H1 (cell line): ENCODE results near the gene FAM181A. TPM values are rescaled to one million over a fixed set of nuclear protein-coding genes. Genes with fewer than 3 reads are reported as not detected.

Source experiments
- CTCF ChIA-PET: fragments of 300-600 bp; sonication (Branson Sonifier 250); formaldehyde crosslinking; loops from one replicate; lab custom pipeline; 2021; ENCODE audit not compliant: partially characterized antibody; lab: Charles Lee
- POLR2A ChIA-PET: fragments of 300-600 bp; sonication (Branson Sonifier 250); formaldehyde crosslinking; loops from one replicate; lab custom pipeline; 2021; ENCODE audit warnings: inconsistent platforms; ENCODE audit not compliant: partially characterized antibody; lab: Charles Lee
- DNase-seq, 2 experiments: peaks; one replicate each; pipeline versions ENCODE4 v3.0.0 to v3.0.0-alpha.2; 2010 to 2022; ENCODE audit warnings: low spot score in 2 of 2, low read depth in 1 of 2, mixed read lengths in 1 of 2
- FAIRE-seq: peaks from 2 replicates; lab custom pipeline; 2011; peaks lifted over from hg19 to GRCh38; lab: Jason Lieb, UNC
- H2AFZ ChIP-seq: 2 replicates; pipeline ENCODE4 v1.8.1; 2012; ENCODE audit warnings: low read length, inconsistent platforms
- H2AK5ac ChIP-seq: 2 replicates; pipeline ENCODE4 v1.6.1; 2013; ENCODE audit warnings: low read depth, low read length
- H2BK120ac ChIP-seq: replicated peaks from 2 replicates; pipeline ENCODE3; 2013; ENCODE audit warnings: low read depth, low read length, inconsistent platforms
- H2BK12ac ChIP-seq: 2 replicates; pipeline ENCODE4 v1.6.1; 2013; ENCODE audit warnings: low read depth, low read length
- H2BK15ac ChIP-seq: 2 replicates; pipeline ENCODE4 v1.6.1; 2013; ENCODE audit warnings: low read length
- H2BK20ac ChIP-seq: 2 replicates; pipeline ENCODE4 v1.6.1; 2013; ENCODE audit warnings: low read length
- H2BK5ac ChIP-seq: 2 replicates; pipeline ENCODE4 v1.6.1; 2013; ENCODE audit warnings: low read depth, low read length
- H3K14ac ChIP-seq: 2 replicates; pipeline ENCODE4 v1.6.1; 2013; ENCODE audit warnings: inconsistent platforms; ENCODE audit not compliant: insufficient read length
- H3K18ac ChIP-seq: 2 replicates; pipeline ENCODE4 v1.6.1; 2013; ENCODE audit warnings: low read length; ENCODE audit errors: extremely low read depth
- H3K23ac ChIP-seq: 2 replicates; pipeline ENCODE4 v1.6.1; 2013; ENCODE audit warnings: inconsistent platforms; ENCODE audit not compliant: insufficient read length
- H3K23me2 ChIP-seq: 2 replicates; pipeline ENCODE4 v1.6.1; 2013; ENCODE audit warnings: low read depth, low read length
- H3K27ac ChIP-seq: 2 replicates; pipeline ENCODE4 v1.6.1; 2011; ENCODE audit warnings: low read depth, low read length, inconsistent platforms
- H3K27me3 ChIP-seq, 4 experiments: replicated peaks in 1 of 4; 1 replicate in 1 of 4; 2 replicates in 3 of 4; pipeline versions ENCODE4 v1.6.1 to v1.8.1; 2011 to 2013; ENCODE audit warnings: low read length in 3 of 4, mild to moderate bottlenecking in 3 of 4, inconsistent platforms in 2 of 4, mixed read lengths in 2 of 4, moderate library complexity in 1 of 4; ENCODE audit not compliant: control insufficient read depth in 3 of 4, insufficient read depth in 3 of 4; ENCODE audit errors: extremely low read depth in 1 of 4
- H3K36me3 ChIP-seq, 4 experiments: 2 replicates each; pipeline versions ENCODE4 v1.6.1 to v1.8.1; 2011 to 2013; ENCODE audit warnings: mild to moderate bottlenecking in 4 of 4, low read length in 3 of 4, moderate library complexity in 2 of 4, control low read depth in 1 of 4, inconsistent platforms in 1 of 4; ENCODE audit not compliant: insufficient read depth in 4 of 4, control insufficient read depth in 2 of 4
- H3K4ac ChIP-seq: replicated peaks from 2 replicates; pipeline ENCODE3; 2013; ENCODE audit warnings: low read length, low read depth, mixed read lengths, inconsistent platforms; ENCODE audit not compliant: insufficient read length
- H3K4me1 ChIP-seq, 4 experiments: replicated peaks in 1 of 4; 1 replicate in 1 of 4; 2 replicates in 3 of 4; pipeline versions ENCODE4 v1.6.1 to v1.8.1; 2011 to 2013; ENCODE audit warnings: low read length in 3 of 4, inconsistent platforms in 2 of 4, mixed read lengths in 1 of 4; ENCODE audit not compliant: insufficient read depth in 4 of 4, control insufficient read depth in 3 of 4
- H3K4me2 ChIP-seq, 2 experiments: 2 replicates each; pipeline versions ENCODE4 v1.6.1 to v1.8.1; 2011 to 2013; ENCODE audit warnings: low read depth in 2 of 2, low read length in 2 of 2, control low read depth in 1 of 2, inconsistent platforms in 1 of 2, mild to moderate bottlenecking in 1 of 2; ENCODE audit not compliant: insufficient read depth in 1 of 2
- H3K4me3 ChIP-seq, 4 experiments: fragments of 200-600, 300-600 bp in 1 of 4; sonication (generic), shearing (Covaris generic), sonication (Bioruptor Twin) in 1 of 4; 2 replicates each; pipeline versions ENCODE4 v1.5.1 to v1.8.1; 2011 to 2016; ENCODE audit warnings: low read length in 4 of 4, low read depth in 3 of 4, control low read depth in 2 of 4, inconsistent platforms in 2 of 4, mild to moderate bottlenecking in 2 of 4, mixed read lengths in 1 of 4, moderate library complexity in 1 of 4; ENCODE audit not compliant: insufficient read depth in 2 of 4; ENCODE audit errors: extremely low read depth in 1 of 4
- H3K56ac ChIP-seq: replicated peaks from 2 replicates; pipeline ENCODE3; 2013; ENCODE audit warnings: low read depth, mild to moderate bottlenecking, mixed read lengths, low read length, inconsistent platforms; ENCODE audit not compliant: insufficient read length
- H3K79me1 ChIP-seq: 2 replicates; pipeline ENCODE4 v1.6.1; 2013; ENCODE audit warnings: low read depth, low read length, control low read depth
- H3K79me2 ChIP-seq, 2 experiments: 2 replicates each; pipeline versions ENCODE4 v1.6.1 to v1.8.1; 2012 to 2013; ENCODE audit warnings: low read length in 2 of 2, mild to moderate bottlenecking in 2 of 2, inconsistent platforms in 1 of 2; ENCODE audit not compliant: insufficient read depth in 2 of 2, control insufficient read depth in 1 of 2
- H3K9ac ChIP-seq, 4 experiments: replicated peaks in 1 of 4; 1 replicate in 1 of 4; 2 replicates in 3 of 4; pipeline versions ENCODE4 v1.6.1 to v1.8.1; 2011 to 2013; ENCODE audit warnings: low read depth in 3 of 4, low read length in 3 of 4, control low read depth in 2 of 4, mild to moderate bottlenecking in 2 of 4, moderate library complexity in 2 of 4, inconsistent platforms in 1 of 4; ENCODE audit errors: extremely low read depth in 1 of 4
- H3K9me3 ChIP-seq, 2 experiments: 2 replicates each; pipeline versions ENCODE4 v1.6.1 to v1.8.1; 2012 to 2013; ENCODE audit warnings: mild to moderate bottlenecking in 2 of 2, moderate library complexity in 2 of 2, control low read depth in 1 of 2, inconsistent platforms in 1 of 2, low read depth in 1 of 2, low read length in 1 of 2, mixed read lengths in 1 of 2; ENCODE audit not compliant: insufficient read depth in 2 of 2
- H4K20me1 ChIP-seq, 2 experiments: replicated peaks in 1 of 2; 2 replicates each; pipeline versions ENCODE3 to v1.8.1; 2011 to 2013; ENCODE audit warnings: inconsistent platforms in 2 of 2, low read length in 2 of 2, mild to moderate bottlenecking in 1 of 2; ENCODE audit not compliant: insufficient read depth in 2 of 2, control insufficient read depth in 1 of 2
- H4K5ac ChIP-seq: 2 replicates; pipeline ENCODE4 v1.6.1; 2013; ENCODE audit warnings: low read length, low read depth, mixed read lengths, inconsistent platforms; ENCODE audit not compliant: insufficient read length
- H4K8ac ChIP-seq: 2 replicates; pipeline ENCODE4 v1.8.0; 2013; ENCODE audit warnings: mild to moderate bottlenecking, moderate library complexity, low read length, inconsistent platforms; ENCODE audit not compliant: insufficient read depth; ENCODE audit errors: extremely low read depth
- H4K91ac ChIP-seq: replicated peaks from 2 replicates; pipeline ENCODE3; 2013; ENCODE audit warnings: low read length, mixed read lengths, inconsistent platforms; ENCODE audit not compliant: insufficient read length
- ASH2L ChIP-seq: fragments of 200-600, 300-600 bp; sonication (generic); IDR thresholded peaks from one replicate; pipeline ENCODE4 v1.7.1; 2017; ENCODE audit warnings: low read length
- ATF2 ChIP-seq: IDR thresholded peaks from 2 replicates; pipeline ENCODE4 v1.6.1; 2012; ENCODE audit warnings: low read length, inconsistent platforms
- CHD1 ChIP-seq: IDR thresholded peaks from 2 replicates; pipeline ENCODE4 v1.6.1; 2012; ENCODE audit warnings: low read depth, low read length, improper control_type of control experiment
- EZH2 ChIP-seq: fragments of 200-600 bp; sonication (generic); IDR thresholded peaks from 2 replicates; pipeline ENCODE4 v1.7.1; 2012; ENCODE audit warnings: low read depth, mild to moderate bottlenecking, moderate library complexity, low read length, inconsistent platforms; ENCODE audit not compliant: severe bottlenecking
- KDM5A ChIP-seq: fragments of 200-600 bp; IDR thresholded peaks from 2 replicates; pipeline ENCODE4 v1.7.1; 2012; ENCODE audit warnings: mild to moderate bottlenecking, low read length, inconsistent platforms, mixed read lengths
- NANOG ChIP-seq: IDR thresholded peaks from 2 replicates; pipeline ENCODE4 v1.6.1; 2011; ENCODE audit warnings: low read length, low read depth, mild to moderate bottlenecking, inconsistent platforms; ENCODE audit not compliant: insufficient read depth, poor library complexity, severe bottlenecking
- POLR2AphosphoS5 ChIP-seq: IDR thresholded peaks from 2 replicates; pipeline ENCODE4 v1.6.1; 2011; ENCODE audit warnings: low read depth, low read length
- POU5F1 ChIP-seq: IDR thresholded peaks from 2 replicates; pipeline ENCODE4 v1.6.1; 2011; ENCODE audit warnings: low read depth, mild to moderate bottlenecking, low read length, moderate library complexity
- RBBP5 ChIP-seq: IDR thresholded peaks from 2 replicates; pipeline ENCODE4 v1.7.1; 2012; ENCODE audit warnings: low read depth, mild to moderate bottlenecking, inconsistent platforms, low read length, moderate library complexity, borderline replicate concordance
- SP4 ChIP-seq: IDR thresholded peaks from 2 replicates; pipeline ENCODE4 v1.6.1; 2012; ENCODE audit warnings: low read length, inconsistent platforms
- SUZ12 ChIP-seq: fragments of 200-600 bp; sonication (generic); IDR thresholded peaks from 2 replicates; pipeline ENCODE4 v1.6.1; 2012; ENCODE audit warnings: mild to moderate bottlenecking, inconsistent platforms, low read length, moderate library complexity, mixed read lengths
- WGBS, 2 experiments: shearing (Covaris generic) in 1 of 2; methylation state at CpG; one replicate each; pipeline versions ENCODE4 v1.1.6 to v1.1.7; 2013 to 2015; ENCODE audit warnings: low lambda C conversion rate in 2 of 2, mixed read lengths in 2 of 2, inconsistent platforms in 1 of 2, low coverage in 1 of 2, missing lambda C conversion rate in 1 of 2; ENCODE audit not compliant: insufficient replicate concordance in 2 of 2, insufficient coverage in 1 of 2, insufficient read length in 1 of 2; ENCODE audit errors: extremely low coverage in 1 of 2, missing lambda C conversion rate in 1 of 2; 5-methylcytosine and 5-hydroxymethylcytosine counted together
- polyA plus RNA-seq, 7 experiments: library from polyadenylated mRNA; depleted of rRNA in 3 of 7; stranded (reverse) in 5 of 7; unstranded in 2 of 7; fragments of >200 nt in 5 of 7; fragments of 200-250 nt in 2 of 7; gene quantifications; 1 replicate in 5 of 7; 2 replicates in 1 of 7; 4 replicates in 1 of 7; pipeline versions ENCODE4 v1.2.1 to v1.2.3, GENCODE V29; 2011 to 2013; ENCODE audit warnings: missing spikeins in 2 of 7, mixed read lengths in 2 of 7
- total RNA-seq: library from RNA; stranded (reverse); fragmentation: NEBNext Ultra II Directional; extraction: Animal tissue kit (Norgen Biotek cat#: 25700); gene quantifications from 2 replicates; pipeline ENCODE4 v1.2.1, GENCODE V29; 2021
- TF ChIP-seq, protein P1 (sequence below): IDR thresholded peaks from 2 replicates; pipeline ENCODE4 v1.6.1; 2011; ENCODE audit warnings: low read depth, mild to moderate bottlenecking, low read length; ENCODE audit not compliant: insufficient read depth

Gene FAM181A
- total and polyA plus RNA-seq, 2 of the 8 experiments (the other 6 are each of a cell fraction or from before 2014, with no cell fraction given), result not detected

GRCh38 chr14:93946104-93946503 lies 19.0 kb downstream of the FAM181A start:
- Histone ChIP-seq H2BK20ac (no peak overlapping the region), H2BK5ac (no peak overlapping the region), H3K4me3 (no peak overlapping the region), H4K8ac (no peak overlapping the region), H4K5ac (no peak overlapping the region), H3K14ac (no peak overlapping the region), H2BK12ac (no peak overlapping the region), H2AK5ac (no peak overlapping the region), H2BK120ac (no peak overlapping the region), H3K23ac (no peak overlapping the region), H3K27ac (no peak overlapping the region), H3K18ac (no peak overlapping the region), H2BK15ac (no peak overlapping the region), H3K4ac (no peak overlapping the region), H3K23me2 (no peaks in the 10 kb centered on the region), H4K20me1 (no peaks in the 10 kb centered on the region), H3K36me3 (no peaks in the 10 kb centered on the region; a peak in 1 of 8 replicates), H3K79me1 (no peaks in the 10 kb centered on the region), H3K4me2 (no peak overlapping the region), H3K27me3 (no peaks in the 10 kb centered on the region), H3K56ac (no peak overlapping the region), H3K9ac (no peak overlapping the region), H4K91ac (no peak overlapping the region), H2AFZ (no peak overlapping the region), H3K9me3 (no peaks in the 10 kb centered on the region), H3K79me2 (no peaks in the 10 kb centered on the region), H3K4me1 (peaks cover 0 to 9% (median 4%) of the 10 kb centered on the region in 4 experiments; a peak in 3 of 7 replicates)
- ChIA-PET POLR2A (interaction anchor here (0.7 to 1.9 kb wide), 2 partner anchors 29 to 33 kb away, joined by 3 to 4 read pairs; no protein-coding TSS in a partner anchor), CTCF (interaction anchor here (1.1 to 20.5 kb wide), 9 partner anchors 9 to 191 kb away, joined by 3 to 484 read pairs (median 5); partner anchors contain the start of gene CCDC197)
- no peak for FAIRE-seq
- no peak for DNase-seq
- TF ChIP-seq CHD1, result no peak
- TF ChIP-seq EZH2, result no peak
- TF ChIP-seq ASH2L, result no peak
- TF ChIP-seq, protein P1, sequence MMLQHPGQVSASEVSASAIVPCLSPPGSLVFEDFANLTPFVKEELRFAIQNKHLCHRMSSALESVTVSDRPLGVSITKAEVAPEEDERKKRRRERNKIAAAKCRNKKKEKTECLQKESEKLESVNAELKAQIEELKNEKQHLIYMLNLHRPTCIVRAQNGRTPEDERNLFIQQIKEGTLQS, result no peak
- TF ChIP-seq ATF2, result no peak
- TF ChIP-seq NANOG, result no peak
- no peak for TF ChIP-seq KDM5A
- TF ChIP-seq POU5F1, result no peak
- no peak for TF ChIP-seq SUZ12
- TF ChIP-seq RBBP5, result no peak
- TF ChIP-seq POLR2AphosphoS5, result no peak
- no peak for TF ChIP-seq SP4
- 85% methylated on average over 6 of the region's 6 CpGs; no CpG with 5 or more reads in 1 of the 2 experiments for WGBS, 2 experiments
